ENCODE data around the gene GRK3.
"Not testable (repeated sequence)": the region's sequence is repeated elsewhere in the genome, so short reads cannot be mapped to it uniquely, and the experiment has no call there.

GRK3 gene

GRCh38 chr22:25574736-25575135, 10.3 kb downstream of the GRK3 start:
- DNase-seq, result no peak

- not testable (repeated sequence) for DNase-seq
These were observed 11.4 kb downstream of the GRK3 start for GRCh38 chr22:25575674-25576392.

GRCh38 chr22:25581452-25581851, 17.0 kb downstream of the GRK3 start:
- DNase-seq, result peak; percentile 1

GRCh38 chr22:25582946-25583345, 18.5 kb downstream of the GRK3 start:
- DNase-seq, result no peak

- not testable (repeated sequence) for DNase-seq
These were observed 20.5 kb downstream of the GRK3 start for GRCh38 chr22:25584993-25585392.

GRCh38 chr22:25589664-25590063, 25.2 kb downstream of the GRK3 start:
- DNase-seq, result not testable (repeated sequence)

GRCh38 chr22:25593323-25593722, 28.8 kb downstream of the GRK3 start:
- not testable (repeated sequence) for DNase-seq

- DNase-seq, result no peak
These were observed 34.1 kb downstream of the GRK3 start for GRCh38 chr22:25598609-25599008.

GRCh38 chr22:25602445-25602844, 38.0 kb downstream of the GRK3 start:
- no peak for DNase-seq

GRCh38 chr22:25602916-25603315, 38.4 kb downstream of the GRK3 start:
- no peak for DNase-seq

- DNase-seq, result not testable (repeated sequence)
These were observed 40.7 kb downstream of the GRK3 start for GRCh38 chr22:25605146-25605545.

- DNase-seq, result not testable (repeated sequence)
These were observed 41.1 kb downstream of the GRK3 start for GRCh38 chr22:25605565-25605964.

- DNase-seq, result not testable (repeated sequence)
These were observed 46.8 kb downstream of the GRK3 start for GRCh38 chr22:25611284-25611683.

- DNase-seq, result not testable (repeated sequence)
These were observed 48.7 kb downstream of the GRK3 start for GRCh38 chr22:25613131-25613530.

- not testable (repeated sequence) for DNase-seq
These were observed 49.1 kb downstream of the GRK3 start for GRCh38 chr22:25613558-25613957.

- not testable (repeated sequence) for DNase-seq
These were observed 50.3 kb downstream of the GRK3 start for GRCh38 chr22:25614791-25615190.

- no peak for DNase-seq
These were observed 57.5 kb downstream of the GRK3 start for GRCh38 chr22:25621986-25622385.

- DNase-seq, result no peak
These were observed 58.8 kb downstream of the GRK3 start for GRCh38 chr22:25623310-25623734.

- DNase-seq, result no peak
These were observed 59.4 kb downstream of the GRK3 start for GRCh38 chr22:25623851-25624250.

- no peak for DNase-seq
These were observed 60.0 kb downstream of the GRK3 start for GRCh38 chr22:25624476-25624875.

- DNase-seq, result not testable (repeated sequence)
These were observed 61.5 kb downstream of the GRK3 start for GRCh38 chr22:25625747-25626623.

GRCh38 chr22:25626624-25626990, 62.1 kb downstream of the GRK3 start:
- no peak for DNase-seq

GRCh38 chr22:25627271-25627852, 62.9 kb downstream of the GRK3 start:
- peak; percentile 16 for DNase-seq

GRCh38 chr22:25628494-25628893, 64.0 kb downstream of the GRK3 start:
- DNase-seq, result no peak

Data from DMS79 treated with DMSO at 0.1 percent for 48 hours (cell line).